MCF 10A (cell line): ENCODE data around the gene INPP5B. TPM values are rescaled to one million over a fixed set of nuclear protein-coding genes. Genes with fewer than 3 reads are reported as not detected.

Experiments
- BruUV-seq: library from RNA; stranded (reverse); fragments of 400-500 nt; replicated peaks from 2 replicates; lab custom pipeline; 2021; lab: Mats Ljungman, UMichigan
- CTCF ChIA-PET: fragments of 300-600 bp; sonication (Branson Sonifier 250); formaldehyde crosslinking; extraction: SDS; loops from one replicate; lab custom pipeline; 2021; ENCODE audit warnings: antibody characterized with exemption, inconsistent platforms; lab: Yijun Ruan, JAX
- POLR2A ChIA-PET: fragments of 300-600, 350-650 bp; sonication (Branson Sonifier 250); formaldehyde crosslinking; extraction: SDS; loops from one replicate; lab custom pipeline; 2020; ENCODE audit warnings: antibody characterized with exemption, inconsistent platforms; lab: Yijun Ruan, JAX
- DNase-seq: peaks from one replicate; pipeline ENCODE4 v3.0.0-alpha.2; 2018; ENCODE audit not compliant: unreplicated experiment
- H3K27ac Mint-ChIP-seq: one replicate; pipeline ENCODE4 v1.8.0; 2022; ENCODE audit warnings: mild to moderate bottlenecking, low read depth, mixed read lengths; ENCODE audit not compliant: unreplicated experiment
- H3K27me3 Mint-ChIP-seq: one replicate; pipeline ENCODE4 v1.8.0; 2022; ENCODE audit warnings: mixed read lengths; ENCODE audit not compliant: insufficient read depth, unreplicated experiment
- H3K36me3 Mint-ChIP-seq: one replicate; pipeline ENCODE4 v1.8.0; 2022; ENCODE audit warnings: mild to moderate bottlenecking, moderate library complexity, mixed read lengths; ENCODE audit not compliant: insufficient read depth, unreplicated experiment
- H3K4me1 Mint-ChIP-seq: one replicate; pipeline ENCODE4 v1.8.0; 2022; ENCODE audit warnings: mixed read lengths; ENCODE audit not compliant: insufficient read depth, unreplicated experiment
- H3K4me3 Mint-ChIP-seq: one replicate; pipeline ENCODE4 v1.8.0; 2022; ENCODE audit warnings: mild to moderate bottlenecking, moderate library complexity, mixed read lengths; ENCODE audit not compliant: unreplicated experiment
- H3K9me3 Mint-ChIP-seq: one replicate; pipeline ENCODE4 v1.8.0; 2022; ENCODE audit warnings: mixed read lengths; ENCODE audit not compliant: unreplicated experiment
- intact Hi-C: fragments of 100-400 bp; cut with micrococcal nuclease; formaldehyde crosslinking; loops from 2 replicates; pipeline ENCODE4 v1.14.1; 2022
- total RNA-seq: library from RNA; stranded (reverse); gene quantifications from 2 replicates; pipeline ENCODE4 v1.2.3, GENCODE V29; 2022
- TF ChIP-seq, protein P1 (sequence below): fragments of 200-600 bp; IDR thresholded peaks from one replicate; pipeline ENCODE4 v1.8.0; 2022; ENCODE audit warnings: antibody characterized with exemption, mild to moderate bottlenecking; ENCODE audit not compliant: unreplicated experiment

Gene INPP5B
- total RNA-seq, 1 experiment from 2014 or later: 4.7 TPM

DNA sequence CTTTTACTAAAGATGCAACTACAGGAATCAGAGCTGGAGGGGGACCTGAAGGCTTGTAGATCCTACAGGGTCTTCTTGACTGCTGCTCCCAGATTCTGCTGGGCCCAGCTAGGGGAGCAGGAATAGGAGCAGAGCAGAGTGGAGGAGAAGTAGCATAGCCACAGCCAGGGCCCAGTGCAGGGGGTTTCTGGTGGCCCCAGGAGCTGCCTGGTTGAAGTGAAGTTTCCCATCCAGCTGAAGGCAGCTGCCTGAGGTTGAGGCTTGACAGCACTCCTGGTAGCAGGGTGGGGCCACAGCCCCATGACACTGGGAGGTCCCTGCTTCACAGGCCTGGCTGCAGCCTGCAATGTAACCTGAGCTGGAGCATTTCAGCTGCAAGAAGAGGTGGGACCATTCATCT, 2.0 kb upstream of the INPP5B start:
- Mint-ChIP-seq H3K27me3 (no peaks in the 10 kb centered on the region), H3K4me1 (no peaks in the 10 kb centered on the region), H3K27ac (no peak overlapping the region), H3K4me3 (no peak overlapping the region), H3K9me3 (no peaks in the 10 kb centered on the region), H3K36me3 (peaks cover 7% of the 10 kb centered on the region)
- DNase-seq: no peak
- POLR2A ChIA-PET: interaction anchor here (0.9 to 1.4 kb wide), 2 partner anchors 9 to 17 kb away, joined by 3 to 4 read pairs; no protein-coding TSS in a partner anchor
- TF ChIP-seq, protein P1, sequence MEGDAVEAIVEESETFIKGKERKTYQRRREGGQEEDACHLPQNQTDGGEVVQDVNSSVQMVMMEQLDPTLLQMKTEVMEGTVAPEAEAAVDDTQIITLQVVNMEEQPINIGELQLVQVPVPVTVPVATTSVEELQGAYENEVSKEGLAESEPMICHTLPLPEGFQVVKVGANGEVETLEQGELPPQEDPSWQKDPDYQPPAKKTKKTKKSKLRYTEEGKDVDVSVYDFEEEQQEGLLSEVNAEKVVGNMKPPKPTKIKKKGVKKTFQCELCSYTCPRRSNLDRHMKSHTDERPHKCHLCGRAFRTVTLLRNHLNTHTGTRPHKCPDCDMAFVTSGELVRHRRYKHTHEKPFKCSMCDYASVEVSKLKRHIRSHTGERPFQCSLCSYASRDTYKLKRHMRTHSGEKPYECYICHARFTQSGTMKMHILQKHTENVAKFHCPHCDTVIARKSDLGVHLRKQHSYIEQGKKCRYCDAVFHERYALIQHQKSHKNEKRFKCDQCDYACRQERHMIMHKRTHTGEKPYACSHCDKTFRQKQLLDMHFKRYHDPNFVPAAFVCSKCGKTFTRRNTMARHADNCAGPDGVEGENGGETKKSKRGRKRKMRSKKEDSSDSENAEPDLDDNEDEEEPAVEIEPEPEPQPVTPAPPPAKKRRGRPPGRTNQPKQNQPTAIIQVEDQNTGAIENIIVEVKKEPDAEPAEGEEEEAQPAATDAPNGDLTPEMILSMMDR: no peak
- CTCF ChIA-PET: interaction anchor here (0.6 to 1.0 kb wide), 4 partner anchors 9 to 1462 kb away, joined by 3 to 5 read pairs (median 4); no protein-coding TSS in a partner anchor
- intact Hi-C loops: no loop called here
- BruUV-seq: no TSS peak

DNA sequence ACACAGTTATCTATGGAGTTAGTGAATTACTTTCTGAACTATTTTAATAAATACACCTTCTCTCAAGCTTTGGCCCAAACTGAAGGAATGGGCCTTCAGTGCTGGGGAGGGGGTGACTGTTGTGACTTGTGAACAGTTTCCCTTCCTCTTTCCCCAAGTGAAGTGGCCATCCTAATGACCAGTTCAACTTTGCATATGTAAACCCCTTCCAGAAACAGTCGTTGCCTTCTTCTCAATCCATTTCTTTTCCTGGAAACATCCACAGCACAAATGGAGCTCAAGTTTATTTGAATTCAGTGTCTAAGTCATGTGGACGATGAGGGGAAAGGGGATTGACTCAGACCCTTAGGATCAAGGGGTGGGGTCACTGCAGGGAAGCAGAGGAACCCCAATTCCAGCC, 1.3 kb upstream of the INPP5B start:
- Mint-ChIP-seq H3K27me3 (no peaks in the 10 kb centered on the region), H3K4me1 (no peaks in the 10 kb centered on the region), H3K4me3 (no peak overlapping the region), H3K27ac (no peak overlapping the region), H3K36me3 (peaks cover 7% of the 10 kb centered on the region), H3K9me3 (no peaks in the 10 kb centered on the region)
- CTCF ChIA-PET: interaction anchor here (0.6 kb wide), 1 partner anchor 17 kb away, joined by 3 read pairs; no protein-coding TSS in a partner anchor
- intact Hi-C loops: no loop called here
- BruUV-seq: no TSS peak
- no peak for DNase-seq
- TF ChIP-seq, protein P1: no peak
- POLR2A ChIA-PET: interaction anchor here (1.4 kb wide), 1 partner anchor 10 kb away, joined by 4 read pairs; no protein-coding TSS in a partner anchor

DNA sequence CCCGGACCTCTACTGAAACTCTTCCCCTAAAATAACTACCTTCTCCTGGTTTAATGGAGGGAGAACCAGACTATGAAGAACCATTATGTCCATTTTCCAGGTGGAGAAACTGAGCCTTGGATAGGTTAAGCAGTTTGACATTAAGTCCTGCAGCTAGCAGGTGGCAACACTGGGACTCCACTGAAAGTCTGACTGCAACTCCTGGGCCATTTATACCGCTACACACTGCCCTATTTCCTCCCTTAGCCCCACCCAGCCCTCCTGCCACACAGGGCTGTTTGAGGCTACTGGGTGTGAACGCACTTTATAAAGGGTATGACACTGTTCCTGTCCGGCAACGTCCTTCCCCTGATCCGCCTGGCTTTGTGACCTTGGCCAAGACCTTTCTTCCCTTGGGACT, 511 bp upstream of the INPP5B start:
- DNase-seq: no peak
- H3K4me3 Mint-ChIP-seq: no peak overlapping the region
- TF ChIP-seq, protein P1: no peak
- ChIA-PET POLR2A (interaction anchor here (1.4 to 1.5 kb wide), 2 partner anchors 10 to 11 kb away, joined by 3 to 4 read pairs; no protein-coding TSS in a partner anchor), CTCF (no interaction called here)
- BruUV-seq: no TSS peak
- H3K27ac Mint-ChIP-seq: no peak overlapping the region
- peaks cover 3% of the 10 kb centered on the region for H3K36me3 Mint-ChIP-seq
- H3K4me1 Mint-ChIP-seq: no peaks in the 10 kb centered on the region
- intact Hi-C loops: no loop called here
- no peaks in the 10 kb centered on the region for H3K9me3 Mint-ChIP-seq
- no peaks in the 10 kb centered on the region for H3K27me3 Mint-ChIP-seq

DNA sequence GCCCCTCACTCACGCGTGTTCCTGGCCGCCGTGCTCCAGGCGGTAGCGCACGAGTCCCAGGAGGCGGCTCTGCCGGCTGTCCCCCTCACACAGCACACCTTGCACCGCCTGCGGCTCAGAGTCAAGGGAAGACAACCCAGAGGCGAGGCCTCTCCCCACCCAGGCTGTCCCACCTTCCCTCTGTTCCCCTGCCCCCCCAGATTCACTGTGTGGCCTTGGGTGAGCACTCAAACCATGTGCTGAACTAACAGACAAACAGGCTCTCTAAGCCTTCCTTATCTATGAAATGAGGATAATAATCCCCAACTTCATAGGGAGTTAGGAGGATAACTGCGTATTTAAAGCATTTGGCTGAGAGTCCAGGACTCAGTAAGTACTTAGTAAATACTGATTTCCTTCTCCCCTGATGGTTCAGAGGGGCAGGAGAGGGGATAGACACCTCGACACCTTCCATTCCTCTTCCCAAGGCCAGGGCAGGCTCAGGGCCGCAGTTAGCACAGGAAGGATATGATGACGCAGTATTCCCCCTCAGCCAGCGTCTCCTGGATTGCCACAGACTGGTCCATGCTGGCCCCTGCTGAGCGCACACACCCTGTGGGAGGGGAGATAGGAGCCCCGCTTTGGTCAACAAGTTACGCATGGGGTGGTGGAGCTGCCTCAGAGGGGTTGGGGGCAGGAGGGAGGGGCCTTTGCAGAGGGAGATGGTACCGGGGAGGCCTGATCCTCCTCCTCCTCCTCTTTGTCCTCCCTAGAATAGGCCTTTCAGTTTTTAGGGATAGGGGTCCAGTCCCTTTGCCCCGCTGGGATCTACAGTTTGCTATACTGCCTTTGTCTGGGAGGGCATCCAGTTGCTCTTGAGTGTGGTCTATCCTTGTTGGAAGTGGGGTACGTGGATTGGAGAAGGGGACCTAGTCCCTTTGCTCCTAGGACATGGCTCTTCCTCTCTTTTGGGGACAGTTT, 830 bp downstream of the INPP5B start:
- CTCF ChIA-PET: no interaction called here
- TF ChIP-seq, protein P1: no peak
- Mint-ChIP-seq H3K9me3 (no peaks in the 10 kb centered on the region), H3K27me3 (no peaks in the 10 kb centered on the region), H3K4me1 (no peaks in the 10 kb centered on the region), H3K4me3 (no peak overlapping the region), H3K36me3 (no peaks in the 10 kb centered on the region), H3K27ac (no peak overlapping the region)
- POLR2A ChIA-PET: interaction anchor here (1.5 kb wide), 1 partner anchor 8 kb away, joined by 3 read pairs; no protein-coding TSS in a partner anchor
- DNase-seq: no peak
- intact Hi-C loops: no loop called here
- BruUV-seq: no TSS peak
